Lung (tissue), 12 donors: ENCODE measurements around the gene TSC22D2. TPM values are rescaled to one million over a fixed set of nuclear protein-coding genes. Genes with fewer than 3 reads are reported as not detected.

ENCODE experiments used
- ATAC-seq: fragments of 200-7000 bp; cut with Tn5 transposase; one replicate; pipeline ENCODE4 v1.9.1; 2020; ENCODE audit warnings: moderate number of reproducible peaks; ENCODE audit not compliant: insufficient read depth, low FRiP score
- DNase-seq, 3 donors: peaks; one replicate each; pipeline ENCODE4 v3.0.0-alpha.2; 2013 to 2017
- H3K27ac ChIP-seq, 2 donors: one replicate each; pipeline ENCODE4 v1.5.1; 2013; ENCODE audit warnings: mild to moderate bottlenecking in 2 of 2, moderate library complexity in 2 of 2, control low read depth in 1 of 2, inconsistent platforms in 1 of 2, low read depth in 1 of 2, low read length in 1 of 2
- H3K27me3 ChIP-seq, 3 donors: one replicate each; pipeline ENCODE4 v1.5.1; 2013; ENCODE audit warnings: low read length in 2 of 3; ENCODE audit not compliant: control insufficient read depth in 3 of 3, insufficient read depth in 3 of 3
- H3K36me3 ChIP-seq, 4 donors: one replicate each; pipeline ENCODE4 v1.5.1; 2013; ENCODE audit warnings: low read length in 4 of 4, mild to moderate bottlenecking in 1 of 4, moderate library complexity in 1 of 4; ENCODE audit not compliant: control insufficient read depth in 4 of 4, insufficient read depth in 4 of 4
- H3K4me1 ChIP-seq, 5 donors: one replicate each; pipeline ENCODE4 v1.5.1; 2013; ENCODE audit warnings: low read length in 5 of 5, mild to moderate bottlenecking in 2 of 5, moderate library complexity in 1 of 5; ENCODE audit not compliant: control insufficient read depth in 5 of 5, insufficient read depth in 5 of 5
- H3K4me3 ChIP-seq: one replicate; pipeline ENCODE4 v1.5.1; 2013; ENCODE audit warnings: mild to moderate bottlenecking, control low read depth, moderate library complexity
- H3K9ac ChIP-seq, 2 donors: one replicate each; pipeline ENCODE4 v1.5.1; 2013; ENCODE audit warnings: low read length in 2 of 2, control low read depth in 1 of 2; ENCODE audit not compliant: insufficient read depth in 1 of 2
- H3K9me3 ChIP-seq, 4 donors: one replicate each; pipeline ENCODE4 v1.5.1; 2013; ENCODE audit warnings: low read length in 3 of 4, mild to moderate bottlenecking in 1 of 4, moderate library complexity in 1 of 4; ENCODE audit not compliant: control insufficient read depth in 4 of 4, insufficient read depth in 3 of 4
- CTCF ChIP-seq: IDR thresholded peaks from 2 replicates; pipeline ENCODE4 v1.5.1; 2012; ENCODE audit warnings: mild to moderate bottlenecking; ENCODE audit errors: control extremely low read depth, extremely low read depth
- WGBS, 2 donors: extraction: QIAGEN DNeasy Blood & Tissue Kit; methylation state at CpG; one replicate each; pipeline ENCODE4 v1.1.7; 2013; 5-methylcytosine and 5-hydroxymethylcytosine counted together
- polyA plus RNA-seq, 2 donors: library from polyadenylated mRNA; stranded (reverse); fragments of 200-250 nt; gene quantifications; one replicate each; pipeline ENCODE4 v1.2.1, GENCODE V29; 2013
- total RNA-seq, 2 donors: library from RNA; depleted of rRNA in 1 of 2; stranded (reverse); fragments of >200 nt in 1 of 2; gene quantifications; one replicate each; pipeline ENCODE4 v1.2.1, GENCODE V29; 2014 to 2021
- donor health status: control.
- donor health status: control.
- donor health status: Bipolar disorder and iron deficiency.
- donor health status: healthy.
- donor health status: DM: yes; HTN: yes; CAD: no.

TSC22D2 gene
- total and polyA plus RNA-seq, 4 donors = 8.8 to 57.7 (median 18.7) TPM

DNA sequence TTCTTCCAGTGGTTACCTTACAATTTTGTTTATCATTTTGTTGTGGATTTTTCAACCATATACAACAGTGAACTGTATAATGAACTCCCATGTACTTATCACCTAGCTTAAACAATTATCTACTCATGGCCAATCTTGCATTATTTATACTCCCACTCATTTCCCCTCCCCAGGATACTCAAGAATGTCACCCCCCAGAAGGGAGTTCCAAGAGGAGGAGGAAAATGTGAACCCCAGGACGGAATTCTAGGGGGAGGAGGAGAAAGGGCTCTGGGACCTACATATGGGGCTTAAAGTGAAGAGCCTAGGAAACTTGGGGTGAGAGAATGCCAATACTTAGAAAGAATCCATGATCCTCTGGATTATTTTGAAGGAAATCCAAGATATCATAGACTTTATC lies 59.3 kb downstream of the TSC22D2 start:
- no peaks in the 10 kb centered on the region for H3K4me1 ChIP-seq
- DNase-seq (no peak), ATAC-seq (no peak)
- H3K27ac ChIP-seq = no peak overlapping the region
- TF ChIP-seq CTCF = no peak
- 83 to 85% methylated on average over 1 of the region's 1 CpG for WGBS, 2 donors
- H3K36me3 ChIP-seq = peaks cover 0 to 4% (median 0%) of the 10 kb centered on the region in 4 donors
- no peaks in the 10 kb centered on the region for H3K9me3 ChIP-seq
- H3K9ac ChIP-seq = no peak overlapping the region
- no peak overlapping the region for H3K4me3 ChIP-seq
- no peaks in the 10 kb centered on the region for H3K27me3 ChIP-seq

DNA sequence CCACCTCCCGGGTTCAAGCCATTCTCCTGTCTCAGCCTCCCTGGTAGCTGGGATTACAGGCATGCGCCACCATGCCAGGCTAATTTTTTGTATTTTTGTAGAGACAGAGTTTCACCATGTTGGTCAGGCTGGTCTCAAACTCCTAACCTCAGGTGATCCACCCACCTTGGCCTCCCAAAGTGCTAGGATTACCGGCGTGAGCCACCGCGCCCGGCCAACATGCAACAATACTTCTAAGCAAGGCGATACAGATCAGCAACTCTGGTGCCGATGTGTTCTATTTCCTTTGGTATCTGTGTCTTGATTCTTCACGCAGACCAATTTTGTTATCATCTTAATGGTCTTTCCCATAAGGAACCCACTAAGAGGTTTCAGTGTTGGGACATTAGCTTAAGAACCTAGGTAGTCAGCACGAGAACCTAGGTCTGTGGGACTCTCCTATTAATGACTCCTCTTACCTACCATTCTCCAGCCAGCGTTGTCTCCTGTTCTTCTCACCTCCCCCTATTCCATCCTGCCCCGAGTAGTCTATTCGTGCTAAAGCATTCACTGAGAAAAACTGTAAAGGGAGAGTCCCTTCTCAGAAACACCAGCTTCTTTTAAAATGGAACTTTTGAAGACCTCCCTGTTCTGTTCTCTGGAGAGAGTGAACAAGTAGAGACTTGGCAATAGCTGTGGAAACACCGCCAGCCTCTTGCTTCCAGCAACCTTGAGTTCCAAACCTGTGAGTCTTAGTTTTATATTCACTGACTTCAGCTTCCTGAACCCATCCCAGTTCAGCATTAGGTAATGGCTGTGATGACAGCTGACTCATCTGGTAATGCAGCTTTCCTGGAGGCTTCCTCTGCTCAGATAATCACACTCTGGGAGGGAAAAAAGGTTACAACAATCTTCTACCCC lies 61.2 kb downstream of the TSC22D2 start:
- H3K9me3 ChIP-seq = no peaks in the 10 kb centered on the region
- peak overlapping the region in 1 of 2 donors; percentile 63 for H3K27ac ChIP-seq
- peaks cover 0 to 4% (median 0%) of the 10 kb centered on the region in 4 donors for H3K36me3 ChIP-seq
- no peaks in the 10 kb centered on the region for H3K4me1 ChIP-seq
- no peaks in the 10 kb centered on the region for H3K27me3 ChIP-seq
- ATAC-seq = peak; percentile 73
- TF ChIP-seq CTCF = no peak
- 94 to 95% methylated on average over 15 of the region's 15 CpGs for WGBS, 2 donors
- H3K9ac ChIP-seq = no peak overlapping the region
- H3K4me3 ChIP-seq = no peak overlapping the region
- no peak for DNase-seq

GRCh38 chr3:150469931-150470740 lies 62.0 kb downstream of the TSC22D2 start:
- TF ChIP-seq CTCF = no peak
- H3K27me3 ChIP-seq = no peaks in the 10 kb centered on the region
- no peak overlapping the region for H3K9ac ChIP-seq
- no peaks in the 10 kb centered on the region for H3K9me3 ChIP-seq
- WGBS, 2 donors = 82 to 85% methylated on average over 7 of the region's 7 CpGs
- ATAC-seq = no peak
- no peak overlapping the region for H3K4me3 ChIP-seq
- DNase-seq = no peak
- H3K36me3 ChIP-seq = peaks cover 0 to 2% (median 0%) of the 10 kb centered on the region in 4 donors
- H3K27ac ChIP-seq = no peak overlapping the region
- H3K4me1 ChIP-seq = no peaks in the 10 kb centered on the region
